Measurements from ENCODE around the gene STARD13. TPM values are rescaled to one million over a fixed set of nuclear protein-coding genes. Genes with fewer than 3 reads are reported as not detected.

The STARD13 gene
- total RNA-seq, 1 donor from 2014 or later = 23.6 TPM

- no peak for DNase-seq (ENCODE audit: low read depth, low spot score)
- Mint-ChIP-seq H3K27ac (ENCODE audit: unreplicated experiment) (no peak overlapping the region), H3K4me3 (no peak overlapping the region), H3K4me1 (peaks cover 33% of the 10 kb centered on the region), H3K9me3 (no peaks in the 10 kb centered on the region), H3K27me3 (ENCODE audit: low read depth) (no peaks in the 10 kb centered on the region), H3K36me3 (ENCODE audit: low read depth) (no peaks in the 10 kb centered on the region)
- no peak for TF ChIP-seq CTCF (conservative IDR thresholded peaks at IDR 0.05)
Observed at GRCh38 chr13:33202644-33203169, 82.8 kb downstream of the STARD13 start.

DNA sequence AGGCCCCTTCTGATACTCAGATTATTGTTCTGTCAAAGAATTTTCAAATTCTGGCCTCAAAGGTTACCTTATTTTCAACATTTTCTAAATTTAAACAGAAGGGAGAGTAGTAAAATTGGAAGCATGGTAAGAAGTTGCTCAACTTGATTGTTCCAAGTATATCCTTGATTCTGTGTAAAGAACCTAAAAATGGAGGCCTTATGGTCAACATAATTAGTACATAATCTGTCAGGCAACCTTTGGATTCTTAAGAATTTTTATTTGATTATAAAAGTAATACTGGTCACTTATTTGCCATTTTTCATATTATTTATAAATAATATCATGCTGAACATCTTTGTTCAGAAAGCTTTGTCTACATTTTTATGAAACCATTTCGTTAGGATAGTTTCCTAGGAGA, 83.9 kb downstream of the STARD13 start:
- no peak for TF ChIP-seq CTCF (conservative IDR thresholded peaks at IDR 0.05)
- H3K27ac Mint-ChIP-seq (ENCODE audit: unreplicated experiment) = no peak overlapping the region
- H3K27me3 Mint-ChIP-seq (ENCODE audit: low read depth) = no peaks in the 10 kb centered on the region
- no peaks in the 10 kb centered on the region for H3K9me3 Mint-ChIP-seq
- peaks cover 28% of the 10 kb centered on the region for H3K4me1 Mint-ChIP-seq
- no peaks in the 10 kb centered on the region for H3K36me3 Mint-ChIP-seq (ENCODE audit: low read depth)
- DNase-seq (ENCODE audit: low read depth, low spot score) = no peak
- no peak overlapping the region for H3K4me3 Mint-ChIP-seq

GRCh38 chr13:33199289-33199850, 86.2 kb downstream of the STARD13 start:
- Mint-ChIP-seq H3K4me3 (no peak overlapping the region), H3K36me3 (ENCODE audit: low read depth) (no peaks in the 10 kb centered on the region), H3K4me1 (peaks cover 21% of the 10 kb centered on the region), H3K9me3 (no peaks in the 10 kb centered on the region), H3K27ac (ENCODE audit: unreplicated experiment) (no peak overlapping the region), H3K27me3 (ENCODE audit: low read depth) (no peaks in the 10 kb centered on the region)
- no peak for TF ChIP-seq CTCF (conservative IDR thresholded peaks at IDR 0.05)
- no peak for DNase-seq (ENCODE audit: low read depth, low spot score)

DNA sequence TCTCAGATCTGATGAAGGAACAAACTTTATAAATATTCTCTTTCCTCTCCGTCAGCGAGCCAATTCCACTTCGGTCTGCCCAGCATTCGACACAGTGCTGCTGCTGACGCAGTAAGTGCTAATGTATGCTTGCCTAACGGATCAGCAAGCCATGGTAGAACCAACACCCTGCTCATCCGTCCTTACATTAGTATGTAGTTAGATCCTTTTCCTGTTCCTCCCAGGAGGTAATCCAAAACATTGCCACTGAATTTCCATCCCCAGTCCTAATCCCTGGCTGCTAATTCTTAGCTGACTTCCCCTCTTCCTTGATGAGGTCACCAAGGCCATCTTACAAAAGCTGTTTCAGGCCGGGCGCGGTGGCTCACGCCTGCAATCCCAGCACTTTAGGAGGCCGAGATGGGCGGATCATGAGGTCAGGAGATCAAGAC, 88.0 kb downstream of the STARD13 start:
- H3K9me3 Mint-ChIP-seq = no peaks in the 10 kb centered on the region
- H3K36me3 Mint-ChIP-seq (ENCODE audit: low read depth) = no peaks in the 10 kb centered on the region
- no peaks in the 10 kb centered on the region for H3K27me3 Mint-ChIP-seq (ENCODE audit: low read depth)
- no peak overlapping the region for H3K4me3 Mint-ChIP-seq
- peaks cover 31% of the 10 kb centered on the region for H3K4me1 Mint-ChIP-seq
- H3K27ac Mint-ChIP-seq (ENCODE audit: unreplicated experiment) = no peak overlapping the region
- no peak for TF ChIP-seq CTCF (conservative IDR thresholded peaks at IDR 0.05)
- no peak for DNase-seq (ENCODE audit: low read depth, low spot score)

DNA sequence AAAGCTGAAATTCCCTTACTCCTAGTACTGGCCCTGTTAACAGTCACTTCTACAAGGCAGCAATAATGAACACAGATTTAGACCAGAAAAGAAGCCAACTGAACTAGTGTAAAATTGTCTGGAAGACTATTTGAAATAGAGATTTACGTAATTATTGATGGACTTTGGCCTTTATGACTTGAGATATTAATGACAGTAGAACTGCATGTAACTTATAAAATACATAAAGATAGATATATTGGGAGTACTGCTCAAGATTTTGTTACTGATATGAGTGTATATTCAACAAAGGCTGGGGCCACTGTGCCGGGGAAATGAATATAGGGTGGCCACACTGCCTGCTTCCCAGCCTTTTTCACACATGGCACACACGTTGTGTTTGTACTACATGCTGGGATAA, 88.8 kb downstream of the STARD13 start:
- Mint-ChIP-seq H3K27ac (ENCODE audit: unreplicated experiment) (no peak overlapping the region), H3K36me3 (ENCODE audit: low read depth) (no peaks in the 10 kb centered on the region), H3K4me1 (peaks cover 32% of the 10 kb centered on the region), H3K9me3 (no peaks in the 10 kb centered on the region), H3K4me3 (no peak overlapping the region), H3K27me3 (ENCODE audit: low read depth) (no peaks in the 10 kb centered on the region)
- DNase-seq (ENCODE audit: low read depth, low spot score) = no peak
- TF ChIP-seq CTCF (conservative IDR thresholded peaks at IDR 0.05) = no peak
